SK-N-SH treated with all-trans-retinoic acid at 6 μM for 48 hours (cell line): Measurements from ENCODE around the gene NRG4.

Source experiments
- ARNTL ChIP-seq: fragments of 450-650 bp; formaldehyde crosslinking; IDR thresholded peaks from 2 replicates; pipeline ENCODE4 v1.5.0; 2020; ENCODE audit warnings: low read depth, mild to moderate bottlenecking, moderate library complexity, borderline replicate concordance
- ESRRG ChIP-seq: fragments of 250-450 bp; sonication (Bioruptor Pico); IDR thresholded peaks from 2 replicates; pipeline ENCODE4 v1.6.1; 2021; ENCODE audit warnings: mild to moderate bottlenecking
- TOX ChIP-seq: fragments of 250-450 bp; sonication (Bioruptor Pico); IDR thresholded peaks from 2 replicates; pipeline ENCODE4 v1.8.0; 2021; ENCODE audit warnings: mild to moderate bottlenecking, moderate library complexity, borderline replicate concordance
- ZNF70 ChIP-seq: fragments of 450-650 bp; formaldehyde crosslinking; IDR thresholded peaks from 2 replicates; pipeline ENCODE4 v1.5.0; 2020; ENCODE audit warnings: mild to moderate bottlenecking, moderate library complexity
- ZNF8 ChIP-seq: fragments of 450-650 bp; formaldehyde crosslinking; IDR thresholded peaks from 2 replicates; pipeline ENCODE4 v1.5.0; 2020; ENCODE audit warnings: mild to moderate bottlenecking, moderate library complexity
- TF ChIP-seq, protein P1 (sequence below): fragments of 250-450 bp; sonication (Bioruptor Pico); IDR thresholded peaks from 2 replicates; pipeline ENCODE4 v1.8.0; 2020; ENCODE audit warnings: mild to moderate bottlenecking, moderate library complexity, borderline replicate concordance

DNA sequence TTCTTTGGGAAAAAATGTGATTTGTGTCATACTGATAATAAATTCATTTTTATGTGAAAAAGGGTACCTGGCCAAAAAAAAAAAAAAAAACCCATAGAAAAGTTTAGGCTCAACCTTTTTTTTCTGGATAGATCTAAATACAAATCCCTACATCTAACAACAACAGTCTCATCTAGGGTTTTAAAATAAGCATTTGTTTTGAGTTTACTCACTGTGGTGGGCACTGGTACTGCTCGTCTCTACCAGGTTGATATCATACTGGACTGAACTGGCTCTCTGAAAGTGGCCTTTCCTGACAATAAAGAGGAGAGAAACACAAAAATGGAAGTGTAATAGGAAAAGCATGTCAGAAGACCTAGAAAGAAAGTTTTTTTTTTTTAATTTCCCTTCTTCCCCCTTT lies 56.5 kb downstream of the NRG4 start:
- TF ChIP-seq, protein P1, sequence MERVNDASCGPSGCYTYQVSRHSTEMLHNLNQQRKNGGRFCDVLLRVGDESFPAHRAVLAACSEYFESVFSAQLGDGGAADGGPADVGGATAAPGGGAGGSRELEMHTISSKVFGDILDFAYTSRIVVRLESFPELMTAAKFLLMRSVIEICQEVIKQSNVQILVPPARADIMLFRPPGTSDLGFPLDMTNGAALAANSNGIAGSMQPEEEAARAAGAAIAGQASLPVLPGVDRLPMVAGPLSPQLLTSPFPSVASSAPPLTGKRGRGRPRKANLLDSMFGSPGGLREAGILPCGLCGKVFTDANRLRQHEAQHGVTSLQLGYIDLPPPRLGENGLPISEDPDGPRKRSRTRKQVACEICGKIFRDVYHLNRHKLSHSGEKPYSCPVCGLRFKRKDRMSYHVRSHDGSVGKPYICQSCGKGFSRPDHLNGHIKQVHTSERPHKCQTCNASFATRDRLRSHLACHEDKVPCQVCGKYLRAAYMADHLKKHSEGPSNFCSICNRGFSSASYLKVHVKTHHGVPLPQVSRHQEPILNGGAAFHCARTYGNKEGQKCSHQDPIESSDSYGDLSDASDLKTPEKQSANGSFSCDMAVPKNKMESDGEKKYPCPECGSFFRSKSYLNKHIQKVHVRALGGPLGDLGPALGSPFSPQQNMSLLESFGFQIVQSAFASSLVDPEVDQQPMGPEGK (CRISPR knock-in tag) = no peak
- no peak for TF ChIP-seq ZNF70
- TF ChIP-seq ZNF8 (CRISPR knock-in tag) = no peak
- TF ChIP-seq TOX (CRISPR knock-in tag) = no peak
- TF ChIP-seq ARNTL (CRISPR knock-in tag) = no peak
- TF ChIP-seq ESRRG (CRISPR knock-in tag) = no peak
